DND-41 (cell line): ENCODE results near the gene RNF168.
"Not testable (repeated sequence)": the region's sequence is repeated elsewhere in the genome, so short reads cannot be mapped to it uniquely, and the experiment has no call there.

Source experiments
- ATAC-seq: fragments of 200-7000 bp; cut with Tn5 transposase; 3 replicates; pipeline ENCODE4 v1.9.1; 2021; ENCODE audit warnings: low read depth; ENCODE audit not compliant: insufficient read depth
- DNase-seq: peaks from one replicate; pipeline ENCODE4 v3.0.0-alpha.2; 2020
- H2AFZ ChIP-seq: 2 replicates; pipeline ENCODE4 v1.6.0; 2012; ENCODE audit warnings: low read depth, low read length
- H3K27ac ChIP-seq: 2 replicates; pipeline ENCODE4 v1.5.1; 2012; ENCODE audit warnings: low read length, inconsistent platforms
- H3K27me3 ChIP-seq: fragments of 200-600 bp; sonication (generic); 2 replicates; pipeline ENCODE4 v1.6.0; 2012; ENCODE audit warnings: low read length, mild to moderate bottlenecking, inconsistent platforms; ENCODE audit not compliant: insufficient read depth, poor library complexity
- H3K36me3 ChIP-seq: 2 replicates; pipeline ENCODE4 v1.5.1; 2012; ENCODE audit warnings: low read length, inconsistent platforms; ENCODE audit not compliant: insufficient read depth
- H3K4me1 ChIP-seq: 2 replicates; pipeline ENCODE4 v1.5.1; 2012; ENCODE audit warnings: mild to moderate bottlenecking, low read length; ENCODE audit not compliant: insufficient read depth
- H3K4me2 ChIP-seq: 2 replicates; pipeline ENCODE4 v1.6.0; 2012; ENCODE audit warnings: mild to moderate bottlenecking, moderate library complexity, low read length, inconsistent platforms; ENCODE audit not compliant: insufficient read depth
- H3K4me3 ChIP-seq, 2 experiments: fragments of 200-600 bp in 1 of 2; shearing (Covaris generic) in 1 of 2; 2 replicates each; pipeline ENCODE4 v1.5.1; 2012 to 2016; ENCODE audit warnings: inconsistent platforms in 2 of 2, low read length in 2 of 2, mild to moderate bottlenecking in 2 of 2, low read depth in 1 of 2, moderate library complexity in 1 of 2
- H3K79me2 ChIP-seq: 2 replicates; pipeline ENCODE4 v1.6.0; 2012; ENCODE audit warnings: low read length, inconsistent platforms; ENCODE audit not compliant: insufficient read depth
- H3K9ac ChIP-seq: 2 replicates; pipeline ENCODE4 v1.6.0; 2012; ENCODE audit warnings: low read depth, mild to moderate bottlenecking, inconsistent platforms, low read length, moderate library complexity
- H3K9me3 ChIP-seq: 2 replicates; pipeline ENCODE4 v1.5.1; 2012; ENCODE audit warnings: low read length, moderate library complexity, mild to moderate bottlenecking, inconsistent platforms; ENCODE audit not compliant: insufficient read depth, severe bottlenecking
- H4K20me1 ChIP-seq: 2 replicates; pipeline ENCODE4 v1.6.0; 2012; ENCODE audit warnings: low read length; ENCODE audit not compliant: insufficient read depth
- CTCF ChIP-seq: IDR thresholded peaks from 2 replicates; pipeline ENCODE4 v1.5.1; 2012; ENCODE audit warnings: borderline replicate concordance, low read length, moderate library complexity, mild to moderate bottlenecking; ENCODE audit not compliant: poor library complexity, severe bottlenecking; ENCODE audit errors: extremely low read depth
- EZH2 ChIP-seq: IDR thresholded peaks from 3 replicates; pipeline ENCODE4 v1.6.1; 2012; ENCODE audit warnings: borderline replicate concordance, low read depth, mild to moderate bottlenecking, moderate library complexity, low read length, inconsistent platforms; ENCODE audit not compliant: severe bottlenecking

The RNF168 gene

GRCh38 chr3:196506687-196507086 lies 3.1 kb upstream of the RNF168 start:
- peaks cover 12% of the 10 kb centered on the region; the same call in 1 of the 2 replicates for H4K20me1 ChIP-seq

GRCh38 chr3:196504556-196504955 lies 988 bp upstream of the RNF168 start:
- Histone ChIP-seq H2AFZ (peak overlapping the region; percentile 58; the same call in 1 of the 2 replicates), H3K36me3 (peaks cover 8% of the 10 kb centered on the region), H3K9me3 (peaks cover 18% of the 10 kb centered on the region), H3K4me2 (peak overlapping the region; percentile 81), H3K9ac (0 out of 2 replicates have a peak overlapping the region, but pooled peaks have one; percentile 78), H3K27me3 (no peaks in the 10 kb centered on the region), H3K4me3 (no peak overlapping the region), H3K27ac (no peak overlapping the region; the same call in 1 of the 2 replicates), H3K4me1 (peaks cover 15% of the 10 kb centered on the region), H4K20me1 (peaks cover 29% of the 10 kb centered on the region), H3K79me2 (peaks cover 38% of the 10 kb centered on the region)
- TF ChIP-seq EZH2 (no peak), CTCF (no peak)
- DNase-seq (no peak), ATAC-seq (no peak)

More at GRCh38 chr3:196506687-196507086, 3.1 kb upstream of the RNF168 start:
- Histone ChIP-seq H3K79me2 (peaks cover 18% of the 10 kb centered on the region), H3K36me3 (no peaks in the 10 kb centered on the region; the same call in 1 of the 2 replicates), H3K9me3 (peaks cover 18% of the 10 kb centered on the region), H3K4me2 (no peak overlapping the region), H3K4me1 (peaks cover 7% of the 10 kb centered on the region), H3K27me3 (no peaks in the 10 kb centered on the region), H3K4me3 (no peak overlapping the region), H3K9ac (no peak overlapping the region), H2AFZ (no peak overlapping the region), H3K27ac (no peak overlapping the region)
- no peak for TF ChIP-seq EZH2
- no peak for TF ChIP-seq CTCF
- ATAC-seq: no peak
- no peak for DNase-seq

GRCh38 chr3:196504077-196504398 lies 470 bp upstream of the RNF168 start:
- ATAC-seq, H3K27me3 ChIP-seq, DNase-seq: not testable (repeated sequence)
- Histone ChIP-seq H3K27ac (peak overlapping the region; percentile 91), H3K4me1 (peaks cover 21% of the 10 kb centered on the region), H4K20me1 (peaks cover 34% of the 10 kb centered on the region), H3K9me3 (peaks cover 18% of the 10 kb centered on the region), H3K36me3 (peaks cover 13% of the 10 kb centered on the region), H2AFZ (peak overlapping the region; percentile 58), H3K9ac (peak overlapping the region; percentile 78), H3K4me2 (peak overlapping the region; percentile 81), H3K4me3 (peak overlapping the region in 1 of 2 experiments; percentile 82; a peak in 2 of 4 replicates), H3K79me2 (peaks cover 43% of the 10 kb centered on the region)

- peak; percentile 30 for ATAC-seq
- H4K20me1 ChIP-seq: peaks cover 46% of the 10 kb centered on the region
Measured at GRCh38 chr3:196502775-196503195, 783 bp downstream of the RNF168 start.

More at GRCh38 chr3:196502775-196503195, 783 bp downstream of the RNF168 start:
- Histone ChIP-seq H2AFZ (peak overlapping the region; percentile 58), H3K4me2 (peak overlapping the region; percentile 81), H3K4me3 (peak overlapping the region; percentile 71 to 82), H3K9ac (peak overlapping the region; percentile 78), H3K27ac (peak overlapping the region; percentile 91), H3K4me1 (peaks cover 33% of the 10 kb centered on the region), H3K9me3 (peaks cover 14% of the 10 kb centered on the region), H3K36me3 (peaks cover 23% of the 10 kb centered on the region), H3K27me3 (no peaks in the 10 kb centered on the region), H3K79me2 (peaks cover 56% of the 10 kb centered on the region)
- DNase-seq: peak; percentile 64
- TF ChIP-seq CTCF: no peak
- no peak for TF ChIP-seq EZH2
